Measurements from ENCODE around the gene THAP7. TPM values are rescaled to one million over a fixed set of nuclear protein-coding genes. Genes with fewer than 3 reads are reported as not detected.
A peak's percentile ranks its signal among the peaks of the same experiment; 100 is the strongest.

Gene THAP7
- total and polyA plus RNA-seq, 9 of the 15 experiments (the other 6 are each of a cell fraction or from before 2014, with no cell fraction given), result 7.9 to 263 (median 84.1) TPM

- no peak for TF ChIP-seq CUX1 (CRISPR knock-in tag; IDR thresholded peaks at IDR 0.05)
- 0 out of 2 replicates have a peak, but pooled peaks have one; percentile 65 for TF ChIP-seq STAT6 (CRISPR knock-in tag; IDR thresholded peaks at IDR 0.05)
- no peak for TF ChIP-seq BRD4 (IDR thresholded peaks at IDR 0.05)
- 0 out of 4 replicates have a peak, but pooled peaks of 1 of the 2 experiments have one; percentile 6 for TF ChIP-seq ETV6 (IDR thresholded peaks at IDR 0.05; ENCODE audit: borderline replicate concordance in 1 of 2, low read depth in 2 of 2, low read length in 1 of 2)
- no peak for TF ChIP-seq ETV6 (CRISPR knock-in tag; IDR thresholded peaks at IDR 0.05; ENCODE audit: borderline replicate concordance)
- no peak for TF ChIP-seq NCOA1 (IDR thresholded peaks at IDR 0.05; ENCODE audit: low read depth)
- no peak for TF ChIP-seq HDAC2 (IDR thresholded peaks at IDR 0.05)
- no peak for TF ChIP-seq TCF3 (CRISPR knock-in tag; IDR thresholded peaks at IDR 0.05)
- peak; percentile 27; the same call in 1 of the 2 replicates for TF ChIP-seq PHTF2 (CRISPR knock-in tag; IDR thresholded peaks at IDR 0.05)
- no peak for TF ChIP-seq FOXA1 (IDR thresholded peaks at IDR 0.05; ENCODE audit: borderline replicate concordance)
- TF ChIP-seq ARID1B (IDR thresholded peaks at IDR 0.05), result no peak
- peak; percentile 33 for TF ChIP-seq ZNF699 (CRISPR knock-in tag; IDR thresholded peaks at IDR 0.05; ENCODE audit: insufficient replicate concordance)
- TF ChIP-seq ZNF740 (CRISPR knock-in tag; IDR thresholded peaks at IDR 0.05), result peak; percentile 61; the same call in 1 of the 2 replicates
- no peak for TF ChIP-seq ZNF740 (tag; IDR thresholded peaks at IDR 0.05)
- TF ChIP-seq SNRNP70 (optimal IDR thresholded peaks at IDR 0.05; ENCODE audit: low read depth, low read length), result no peak
- TF ChIP-seq ZNF431 (CRISPR knock-in tag; IDR thresholded peaks at IDR 0.05), result 0 out of 2 replicates have a peak, but pooled peaks have one; percentile 29
- TF ChIP-seq SREBF1 (IDR thresholded peaks at IDR 0.05; ENCODE audit: borderline replicate concordance, low read depth, low read length), result 0 out of 2 replicates have a peak, but pooled peaks have one; percentile 47
- TF ChIP-seq ZNF347 (CRISPR knock-in tag; IDR thresholded peaks at IDR 0.05; ENCODE audit: low read depth), result no peak
- no peak for TF ChIP-seq RFX7 (CRISPR knock-in tag; IDR thresholded peaks at IDR 0.05)
- TF ChIP-seq RBBP5 (IDR thresholded peaks at IDR 0.05; ENCODE audit: borderline replicate concordance, insufficient read depth, low read length, poor library complexity, severe bottlenecking), result peak; percentile 49
These were observed 50.6 kb downstream of the THAP7 start (continued) for GRCh38 chr22:20951151-20951931.
